HEK293T (cell line): ENCODE data around the gene PKNOX2.

ENCODE experiments used
- CTCF ChIA-PET: fragments of 350-600 bp; formaldehyde crosslinking; extraction: SDS; loops from one replicate; lab custom pipeline; 2021; ENCODE audit warnings: antibody characterized with exemption, inconsistent platforms; lab: Yijun Ruan, JAX
- POLR2A ChIA-PET: fragments of 350-600 bp; formaldehyde crosslinking; extraction: SDS; loops from one replicate; lab custom pipeline; 2020; ENCODE audit warnings: antibody characterized with exemption, inconsistent platforms; lab: Yijun Ruan, JAX
- DNase-seq: peaks from one replicate; pipeline ENCODE4 v3.0.0; 2012; ENCODE audit warnings: mixed read lengths; ENCODE audit errors: extremely low spot score
- ARNT ChIP-seq: fragments of 450-650 bp; IDR thresholded peaks from 2 replicates; pipeline ENCODE4 v1.6.1; 2017; ENCODE audit warnings: mild to moderate bottlenecking
- BHLHE40 ChIP-seq: fragments of 450-650 bp; IDR thresholded peaks from 2 replicates; pipeline ENCODE4 v1.6.1; 2016; ENCODE audit warnings: mild to moderate bottlenecking, moderate library complexity, borderline replicate concordance
- CTBP1 ChIP-seq: fragments of 450-650 bp; IDR thresholded peaks from 2 replicates; pipeline ENCODE4 v1.6.1; 2016; ENCODE audit warnings: borderline replicate concordance
- ELF4 ChIP-seq: fragments of 450-650 bp; IDR thresholded peaks from 2 replicates; pipeline ENCODE4 v1.6.1; 2017; ENCODE audit warnings: antibody characterized with exemption
- FOXA1 ChIP-seq: fragments of 450-650 bp; IDR thresholded peaks from 2 replicates; pipeline ENCODE4 v1.6.1; 2016; ENCODE audit warnings: mild to moderate bottlenecking
- FOXK2 ChIP-seq: fragments of 450-650 bp; IDR thresholded peaks from 2 replicates; pipeline ENCODE4 v1.6.1; 2016; ENCODE audit warnings: mild to moderate bottlenecking
- FOXM1 ChIP-seq: fragments of 450-650 bp; IDR thresholded peaks from 2 replicates; pipeline ENCODE4 v1.6.1; 2017; ENCODE audit warnings: mild to moderate bottlenecking, borderline replicate concordance
- HDGF ChIP-seq: fragments of 450-650 bp; IDR thresholded peaks from 2 replicates; pipeline ENCODE4 v1.6.1; 2017; ENCODE audit warnings: antibody characterized with exemption, borderline replicate concordance
- L3MBTL2 ChIP-seq: fragments of 450-650 bp; conservative IDR thresholded peaks from 2 replicates; pipeline ENCODE4 v1.6.1; 2016; ENCODE audit warnings: mild to moderate bottlenecking
- LEF1 ChIP-seq: fragments of 450-650 bp; IDR thresholded peaks from 2 replicates; pipeline ENCODE4 v1.6.1; 2017; ENCODE audit warnings: mild to moderate bottlenecking, borderline replicate concordance
- NFRKB ChIP-seq: fragments of 450-650 bp; IDR thresholded peaks from 2 replicates; pipeline ENCODE4 v1.6.1; 2016; ENCODE audit warnings: mild to moderate bottlenecking, moderate library complexity
- PKNOX1 ChIP-seq: fragments of 450-650 bp; IDR thresholded peaks from 2 replicates; pipeline ENCODE4 v1.6.1; 2016
- SP1 ChIP-seq: fragments of 450-650 bp; IDR thresholded peaks from 2 replicates; pipeline ENCODE4 v1.6.1; 2017
- SUZ12 ChIP-seq: fragments of 450-650 bp; IDR thresholded peaks from 2 replicates; pipeline ENCODE4 v1.6.1; 2016; ENCODE audit warnings: mild to moderate bottlenecking
- TARDBP ChIP-seq: fragments of 450-650 bp; IDR thresholded peaks from 2 replicates; pipeline ENCODE4 v1.6.1; 2016
- ZNF384 ChIP-seq: fragments of 450-650 bp; IDR thresholded peaks from 2 replicates; pipeline ENCODE4 v1.6.1; 2016

The PKNOX2 gene

GRCh38 chr11:125164422-125165110, at the start of gene PKNOX2:
Gene PKNOX2 (plus strand): TSS chr11:125164751. CDS start chr11:125351306, 186,555 bp downstream.
- DNase-seq, result peak; percentile 78
- POLR2A ChIA-PET, result interaction anchor here (1.2 to 1.4 kb wide), 3 partner anchors 52 to 405 kb away, joined by 3 read pairs; partner anchors contain the start of genes CCDC15 and EI24
- CTCF ChIA-PET, result interaction anchor here (0.6 kb wide), 1 partner anchor 12 kb away, joined by 3 read pairs; no protein-coding TSS in a partner anchor
- TF ChIP-seq L3MBTL2 (0 out of 2 replicates have a peak, but pooled peaks have one; percentile 13), FOXK2 (no peak), HDGF (no peak), FOXM1 (no peak), PKNOX1 (peak; percentile 98), SP1 (no peak), FOXA1 (no peak), BHLHE40 (no peak), TARDBP (no peak), SUZ12 (no peak), LEF1 (no peak), ARNT (no peak), NFRKB (no peak), ELF4 (no peak), CTBP1 (no peak; the same call in 1 of the 2 replicates)

- TF ChIP-seq BHLHE40 (no peak), L3MBTL2 (no peak), SUZ12 (no peak), ARNT (no peak), TARDBP (no peak), CTBP1 (no peak), HDGF (no peak), NFRKB (no peak), PKNOX1 (no peak), FOXK2 (no peak), LEF1 (no peak), FOXM1 (no peak), FOXA1 (no peak), ZNF384 (no peak)
- no peak for DNase-seq
- POLR2A ChIA-PET, result no interaction called here
- CTCF ChIA-PET, result no interaction called here
These were observed 47.1 kb upstream of the PKNOX2 start for GRCh38 chr11:125117429-125117828.

- no peak for TF ChIP-seq FOXM1
- no peak for TF ChIP-seq ZNF384
- no peak for TF ChIP-seq LEF1
- TF ChIP-seq SUZ12, result no peak
- no peak for TF ChIP-seq PKNOX1
- TF ChIP-seq ELF4, result no peak
- TF ChIP-seq L3MBTL2, result no peak
- no peak for TF ChIP-seq BHLHE40
- TF ChIP-seq HDGF, result no peak
- no peak for TF ChIP-seq ARNT
- TF ChIP-seq CTBP1, result no peak
- TF ChIP-seq SP1, result no peak
- TF ChIP-seq TARDBP, result no peak
- TF ChIP-seq FOXA1, result no peak
- DNase-seq, result no peak
- POLR2A ChIA-PET, result interaction anchor here (1.0 to 1.5 kb wide), 2 partner anchors 12 to 32 kb away, joined by 3 to 9 read pairs; partner anchors contain the start of gene TMEM218
- CTCF ChIA-PET, result interaction anchor here (0.8 to 2.0 kb wide), 4 partner anchors 12 to 101 kb away, joined by 3 to 5 read pairs (median 4); partner anchors contain the start of gene TMEM218
These were observed 41.2 kb upstream of the PKNOX2 start for GRCh38 chr11:125123194-125123946.

GRCh38 chr11:125123947-125124617, 40.5 kb upstream of the PKNOX2 start:
- POLR2A ChIA-PET, result interaction anchor here (1.0 to 1.5 kb wide), 3 partner anchors 10 to 33 kb away, joined by 3 to 9 read pairs (median 3); partner anchors contain the start of gene TMEM218
- TF ChIP-seq FOXM1, result no peak
- TF ChIP-seq PKNOX1, result peak; percentile 95
- no peak for TF ChIP-seq L3MBTL2
- DNase-seq, result peak; percentile 61
- CTCF ChIA-PET, result interaction anchor here (0.8 to 2.0 kb wide), 3 partner anchors 12 to 100 kb away, joined by 4 to 5 read pairs (median 5); partner anchors contain the start of gene TMEM218

GRCh38 chr11:125124618-125124992, 39.9 kb upstream of the PKNOX2 start:
- TF ChIP-seq FOXA1, result no peak
- TF ChIP-seq L3MBTL2, result no peak
- TF ChIP-seq LEF1, result no peak
- no peak for TF ChIP-seq ELF4
- no peak for TF ChIP-seq ZNF384
- TF ChIP-seq SUZ12, result no peak
- TF ChIP-seq ARNT, result no peak
- TF ChIP-seq SP1, result no peak
- TF ChIP-seq PKNOX1, result no peak
- TF ChIP-seq CTBP1, result no peak
- TF ChIP-seq NFRKB, result no peak
- no peak for TF ChIP-seq FOXK2
- TF ChIP-seq FOXM1, result no peak
- ChIA-PET CTCF (interaction anchor here (1.2 to 2.0 kb wide), 2 partner anchors 13 to 23 kb away, joined by 5 read pairs; partner anchors contain the start of gene TMEM218), POLR2A (interaction anchor here (1.0 to 1.5 kb wide), 3 partner anchors 10 to 33 kb away, joined by 3 to 9 read pairs (median 3); partner anchors contain the start of gene TMEM218)
- no peak for DNase-seq
